HG03066 (cell line): ENCODE data around the gene ARL6IP4.

Experiments used
- ATAC-seq: cut with Tn5 transposase; IDR thresholded peaks from one replicate; pipeline ENCODE4 v1.9.1; 2021; ENCODE audit warnings: low read depth; ENCODE audit not compliant: unreplicated experiment

The ARL6IP4 gene

GRCh38 chr12:122958198-122958888 lies 22.1 kb upstream of the ARL6IP4 start:
- ATAC-seq, result no peak

- ATAC-seq, result no peak
Observed at GRCh38 chr12:122959566-122960192, 20.8 kb upstream of the ARL6IP4 start.

GRCh38 chr12:122960193-122960569 lies 20.3 kb upstream of the ARL6IP4 start:
- ATAC-seq, result no peak

- ATAC-seq, result no peak
Observed at GRCh38 chr12:122961531-122962329, 18.8 kb upstream of the ARL6IP4 start.

GRCh38 chr12:122963941-122964265 lies 16.6 kb upstream of the ARL6IP4 start:
- ATAC-seq, result no peak

- no peak for ATAC-seq
Observed at GRCh38 chr12:122964439-122965257, 15.8 kb upstream of the ARL6IP4 start.

- no peak for ATAC-seq
Observed at GRCh38 chr12:122965321-122965751, 15.1 kb upstream of the ARL6IP4 start.

GRCh38 chr12:122965851-122966742 lies 14.4 kb upstream of the ARL6IP4 start, which contains the start of gene ABCB9:
ABCB9 (minus strand) TSS chr12:122966463; CDS start chr12:122960235, 6,228 bp downstream.
- peak; percentile 68 for ATAC-seq

GRCh38 chr12:122966743-122967550 lies 13.5 kb upstream of the ARL6IP4 start:
- no peak for ATAC-seq

- ATAC-seq, result no peak
Observed at GRCh38 chr12:122968104-122968503, 12.4 kb upstream of the ARL6IP4 start.

GRCh38 chr12:122969676-122970075 lies 10.8 kb upstream of the ARL6IP4 start:
- no peak for ATAC-seq

GRCh38 chr12:122974274-122974891 lies 6.1 kb upstream of the ARL6IP4 start:
- peak; percentile 74 for ATAC-seq

GRCh38 chr12:122974892-122975789 lies 5.3 kb upstream of the ARL6IP4 start, which contains the start of gene OGFOD2:
OGFOD2 (plus strand) TSS chr12:122975244; CDS start chr12:122975252, 8 bp downstream.
- peak; percentile 78 for ATAC-seq

GRCh38 chr12:122975790-122976647 lies 4.5 kb upstream of the ARL6IP4 start:
- no peak for ATAC-seq

GRCh38 chr12:122976648-122976975 lies 3.9 kb upstream of the ARL6IP4 start:
- no peak for ATAC-seq

- no peak for ATAC-seq
Observed at GRCh38 chr12:122977153-122977552, 3.3 kb upstream of the ARL6IP4 start.
